OCI-LY7 (cell line): ENCODE measurements around the gene ATXN10.

ENCODE experiments used
- EZH2phosphoT487 ChIP-seq: fragments of 200-600 bp; sonication (generic); IDR thresholded peaks from 2 replicates; pipeline ENCODE4 v1.6.1; 2018; ENCODE audit warnings: low read depth, borderline replicate concordance, mild to moderate bottlenecking, mixed run types, antibody characterized with exemption, low read length, moderate library complexity, mixed read lengths
- TF ChIP-seq, protein P1 (sequence below): fragments of 200-600 bp; sonication (generic); conservative IDR thresholded peaks from 2 replicates; pipeline ENCODE4 v1.5.1; 2014; ENCODE audit warnings: mild to moderate bottlenecking, antibody characterized with exemption, low read length, moderate library complexity, mixed read lengths

DNA sequence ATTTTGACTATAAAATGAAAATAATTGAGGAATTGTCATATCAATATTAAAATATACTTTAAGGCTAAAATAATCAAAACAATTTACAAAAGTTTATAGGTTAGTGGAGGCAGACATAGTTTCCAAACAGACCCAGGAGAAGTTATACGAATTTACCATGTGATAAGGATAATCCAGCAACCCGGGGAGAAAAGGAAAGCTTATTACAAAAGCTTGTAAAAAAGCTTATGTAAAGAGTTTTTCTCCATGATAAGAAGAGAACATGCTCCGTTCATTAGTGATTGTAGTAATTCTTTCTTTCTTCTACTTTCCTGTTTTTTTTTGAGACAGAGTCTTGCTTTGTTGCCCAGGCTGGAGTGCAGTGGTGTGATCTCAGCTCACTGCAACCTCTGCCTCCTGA is 79.0 kb downstream of the ATXN10 start:
- TF ChIP-seq, protein P1, sequence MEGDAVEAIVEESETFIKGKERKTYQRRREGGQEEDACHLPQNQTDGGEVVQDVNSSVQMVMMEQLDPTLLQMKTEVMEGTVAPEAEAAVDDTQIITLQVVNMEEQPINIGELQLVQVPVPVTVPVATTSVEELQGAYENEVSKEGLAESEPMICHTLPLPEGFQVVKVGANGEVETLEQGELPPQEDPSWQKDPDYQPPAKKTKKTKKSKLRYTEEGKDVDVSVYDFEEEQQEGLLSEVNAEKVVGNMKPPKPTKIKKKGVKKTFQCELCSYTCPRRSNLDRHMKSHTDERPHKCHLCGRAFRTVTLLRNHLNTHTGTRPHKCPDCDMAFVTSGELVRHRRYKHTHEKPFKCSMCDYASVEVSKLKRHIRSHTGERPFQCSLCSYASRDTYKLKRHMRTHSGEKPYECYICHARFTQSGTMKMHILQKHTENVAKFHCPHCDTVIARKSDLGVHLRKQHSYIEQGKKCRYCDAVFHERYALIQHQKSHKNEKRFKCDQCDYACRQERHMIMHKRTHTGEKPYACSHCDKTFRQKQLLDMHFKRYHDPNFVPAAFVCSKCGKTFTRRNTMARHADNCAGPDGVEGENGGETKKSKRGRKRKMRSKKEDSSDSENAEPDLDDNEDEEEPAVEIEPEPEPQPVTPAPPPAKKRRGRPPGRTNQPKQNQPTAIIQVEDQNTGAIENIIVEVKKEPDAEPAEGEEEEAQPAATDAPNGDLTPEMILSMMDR = no peak
- no peak for TF ChIP-seq EZH2phosphoT487
